Loucy (cell line): ENCODE results near the gene TRMT10B.
A peak's percentile ranks its signal among the peaks of the same experiment; 100 is the strongest.

Experiments used
- H2AFZ ChIP-seq: fragments of 200-600 bp; sonication (generic); 2 replicates; pipeline ENCODE4 v1.6.0; 2016; ENCODE audit warnings: antibody characterized with exemption, mild to moderate bottlenecking, low read length, moderate library complexity
- H3F3A ChIP-seq: fragments of 200-600 bp; 2 replicates; pipeline ENCODE4 v1.6.0; 2016; ENCODE audit warnings: antibody characterized with exemption, low read depth, mild to moderate bottlenecking
- H3K27me3 ChIP-seq: fragments of 200-600 bp; sonication (generic); 2 replicates; pipeline ENCODE4 v1.6.1; 2014; ENCODE audit warnings: low read length, mild to moderate bottlenecking; ENCODE audit not compliant: insufficient read depth, poor library complexity, severe bottlenecking
- H3K36me3 ChIP-seq: fragments of 200-600 bp; sonication (generic); 2 replicates; pipeline ENCODE4 v1.6.1; 2016; ENCODE audit warnings: low read length; ENCODE audit not compliant: insufficient read depth
- H3K4me1 ChIP-seq: fragments of 200-600 bp; sonication (generic); 2 replicates; pipeline ENCODE4 v1.5.1; 2014; ENCODE audit warnings: low read length, mild to moderate bottlenecking; ENCODE audit not compliant: insufficient read depth, poor library complexity, severe bottlenecking
- H3K4me2 ChIP-seq: fragments of 200-600 bp; sonication (generic); 2 replicates; pipeline ENCODE4 v1.6.0; 2014; ENCODE audit warnings: antibody characterized with exemption, low read length, low read depth, mild to moderate bottlenecking; ENCODE audit not compliant: poor library complexity, severe bottlenecking
- H3K4me3 ChIP-seq: fragments of 200-600 bp; sonication (generic); 2 replicates; pipeline ENCODE4 v1.5.1; 2014; ENCODE audit warnings: low read length, mild to moderate bottlenecking, mixed read lengths; ENCODE audit not compliant: poor library complexity, severe bottlenecking
- H3K79me2 ChIP-seq: fragments of 200-600 bp; sonication (generic); 2 replicates; pipeline ENCODE4 v1.6.1; 2014; ENCODE audit warnings: low read length; ENCODE audit not compliant: insufficient read depth
- H3K9ac ChIP-seq: fragments of 200-600 bp; sonication (generic); 2 replicates; pipeline ENCODE4 v1.6.0; 2014; ENCODE audit warnings: mild to moderate bottlenecking, low read depth, low read length, moderate library complexity; ENCODE audit not compliant: poor library complexity, severe bottlenecking
- H3K9me2 ChIP-seq: fragments of 200-600 bp; sonication (generic); replicated peaks from 2 replicates; pipeline ENCODE4 v1.6.1; 2016; ENCODE audit warnings: low read depth, low read length, mixed read lengths
- H3K9me3 ChIP-seq: fragments of 200-600 bp; sonication (generic); 2 replicates; pipeline ENCODE4 v1.6.1; 2014; ENCODE audit warnings: mild to moderate bottlenecking, antibody characterized with exemption, low read length, low read depth; ENCODE audit not compliant: insufficient read depth
- H4K20me1 ChIP-seq: fragments of 200-600 bp; sonication (generic); 2 replicates; pipeline ENCODE4 v1.6.0; 2014; ENCODE audit warnings: antibody characterized with exemption, low read length, mild to moderate bottlenecking; ENCODE audit not compliant: insufficient read depth, poor library complexity, severe bottlenecking
- EZH2phosphoT487 ChIP-seq: fragments of 200-600 bp; IDR thresholded peaks from 2 replicates; pipeline ENCODE4 v1.6.1; 2018; ENCODE audit warnings: antibody characterized with exemption, mild to moderate bottlenecking, moderate library complexity, borderline replicate concordance
- TF ChIP-seq, protein P1 (sequence below): fragments of 200-600 bp; sonication (generic); conservative IDR thresholded peaks from 2 replicates; pipeline ENCODE4 v1.5.1; 2014; ENCODE audit warnings: mild to moderate bottlenecking, antibody characterized with exemption, low read length

Gene TRMT10B

DNA sequence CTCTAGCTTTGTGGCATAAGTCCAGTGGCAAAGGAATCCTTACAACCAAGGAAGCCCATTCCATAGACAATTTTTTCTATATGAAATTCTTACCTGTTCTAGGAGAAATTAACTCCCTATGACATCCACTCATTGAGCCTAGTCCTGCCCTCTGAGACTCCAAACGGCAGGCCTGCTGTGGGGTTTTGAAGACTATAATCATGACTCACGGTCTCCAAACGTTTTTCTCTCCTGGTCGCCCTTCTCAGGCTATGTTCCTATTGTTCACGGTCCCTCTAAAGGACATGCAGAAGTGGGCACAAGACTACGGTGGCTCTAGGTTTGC, 30.6 kb downstream of the TRMT10B start:
- H3K9me3 ChIP-seq: no peaks in the 10 kb centered on the region
- peak overlapping the region; percentile 97 for H3K4me3 ChIP-seq
- no peaks in the 10 kb centered on the region for H3K9me2 ChIP-seq
- H3K4me2 ChIP-seq: peak overlapping the region; percentile 94
- no peak for TF ChIP-seq EZH2phosphoT487
- TF ChIP-seq, protein P1, sequence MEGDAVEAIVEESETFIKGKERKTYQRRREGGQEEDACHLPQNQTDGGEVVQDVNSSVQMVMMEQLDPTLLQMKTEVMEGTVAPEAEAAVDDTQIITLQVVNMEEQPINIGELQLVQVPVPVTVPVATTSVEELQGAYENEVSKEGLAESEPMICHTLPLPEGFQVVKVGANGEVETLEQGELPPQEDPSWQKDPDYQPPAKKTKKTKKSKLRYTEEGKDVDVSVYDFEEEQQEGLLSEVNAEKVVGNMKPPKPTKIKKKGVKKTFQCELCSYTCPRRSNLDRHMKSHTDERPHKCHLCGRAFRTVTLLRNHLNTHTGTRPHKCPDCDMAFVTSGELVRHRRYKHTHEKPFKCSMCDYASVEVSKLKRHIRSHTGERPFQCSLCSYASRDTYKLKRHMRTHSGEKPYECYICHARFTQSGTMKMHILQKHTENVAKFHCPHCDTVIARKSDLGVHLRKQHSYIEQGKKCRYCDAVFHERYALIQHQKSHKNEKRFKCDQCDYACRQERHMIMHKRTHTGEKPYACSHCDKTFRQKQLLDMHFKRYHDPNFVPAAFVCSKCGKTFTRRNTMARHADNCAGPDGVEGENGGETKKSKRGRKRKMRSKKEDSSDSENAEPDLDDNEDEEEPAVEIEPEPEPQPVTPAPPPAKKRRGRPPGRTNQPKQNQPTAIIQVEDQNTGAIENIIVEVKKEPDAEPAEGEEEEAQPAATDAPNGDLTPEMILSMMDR: no peak
- H2AFZ ChIP-seq: peak overlapping the region; percentile 100
- H3K27me3 ChIP-seq: peaks cover 50% of the 10 kb centered on the region
- H3F3A ChIP-seq: no peaks in the 10 kb centered on the region
- peaks cover 52% of the 10 kb centered on the region for H3K79me2 ChIP-seq
- H3K4me1 ChIP-seq: peaks cover 49% of the 10 kb centered on the region
- peaks cover 48% of the 10 kb centered on the region for H4K20me1 ChIP-seq
- H3K36me3 ChIP-seq: peaks cover 23% of the 10 kb centered on the region; the same call in 1 of the 2 replicates
- H3K9ac ChIP-seq: peak overlapping the region; percentile 96

DNA sequence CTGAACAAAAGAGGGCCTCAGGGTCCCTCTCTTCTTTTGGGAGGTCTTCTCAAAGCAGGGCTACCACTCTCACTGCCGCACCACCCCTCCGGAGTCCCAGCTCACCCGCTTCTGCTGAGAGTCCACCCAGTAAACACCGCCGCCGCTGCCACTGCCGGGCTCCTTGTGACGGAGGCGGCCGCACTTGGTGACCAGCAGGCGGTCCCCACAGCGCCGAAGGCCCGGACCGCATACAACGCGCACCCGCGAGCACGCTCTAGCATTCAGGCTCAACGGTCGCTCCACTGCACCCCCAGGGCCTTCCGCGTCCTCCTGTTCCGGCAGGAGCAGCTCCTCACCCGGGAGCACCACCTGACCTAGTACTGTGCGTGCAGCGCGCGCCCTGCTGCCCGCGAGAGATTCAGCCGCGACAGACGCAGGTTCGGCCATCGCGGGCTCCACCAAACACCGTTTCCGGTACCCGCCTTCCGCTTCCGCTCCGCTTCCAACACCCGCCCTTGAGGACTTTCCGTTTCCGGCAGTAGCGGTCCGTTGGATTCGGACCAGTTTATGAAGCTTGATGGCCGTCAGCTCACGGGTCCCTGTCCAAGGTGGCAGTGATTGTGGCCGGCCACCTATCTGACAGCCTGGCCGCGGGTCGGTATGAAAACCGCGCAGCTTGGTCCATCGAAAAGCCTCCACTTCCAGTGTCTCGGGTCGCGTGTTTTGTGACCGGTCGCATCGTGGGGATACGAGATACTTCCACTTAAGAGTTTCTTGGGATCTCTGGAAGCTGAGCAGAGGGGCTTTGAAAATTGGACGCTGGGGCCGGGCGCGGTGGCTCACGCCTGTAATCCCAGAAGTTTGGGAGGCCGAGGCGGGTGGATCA, 31.2 kb downstream of the TRMT10B start, which contains the start of gene EXOSC3:
Gene EXOSC3 (minus strand): TSS at position 449 of the 868 bp plus-strand sequence. CDS start 20 bp downstream, at position 429.
- Histone ChIP-seq H3F3A (no peaks in the 10 kb centered on the region), H3K4me2 (peak within 1 kb of the TSS; percentile 94), H3K79me2 (peaks cover 48% of the 10 kb centered on the region), H3K4me3 (peak within 1 kb of the TSS; percentile 97), H3K9ac (peak within 1 kb of the TSS; percentile 96), H2AFZ (peak within 1 kb of the TSS; percentile 100), H3K9me3 (no peaks in the 10 kb centered on the region), H4K20me1 (peaks cover 44% of the 10 kb centered on the region), H3K36me3 (peaks cover 17% of the 10 kb centered on the region; the same call in 1 of the 2 replicates), H3K9me2 (no peaks in the 10 kb centered on the region), H3K4me1 (peaks cover 43% of the 10 kb centered on the region), H3K27me3 (peaks cover 56% of the 10 kb centered on the region)
- TF ChIP-seq, protein P1: no peak
- TF ChIP-seq EZH2phosphoT487: no peak

DNA sequence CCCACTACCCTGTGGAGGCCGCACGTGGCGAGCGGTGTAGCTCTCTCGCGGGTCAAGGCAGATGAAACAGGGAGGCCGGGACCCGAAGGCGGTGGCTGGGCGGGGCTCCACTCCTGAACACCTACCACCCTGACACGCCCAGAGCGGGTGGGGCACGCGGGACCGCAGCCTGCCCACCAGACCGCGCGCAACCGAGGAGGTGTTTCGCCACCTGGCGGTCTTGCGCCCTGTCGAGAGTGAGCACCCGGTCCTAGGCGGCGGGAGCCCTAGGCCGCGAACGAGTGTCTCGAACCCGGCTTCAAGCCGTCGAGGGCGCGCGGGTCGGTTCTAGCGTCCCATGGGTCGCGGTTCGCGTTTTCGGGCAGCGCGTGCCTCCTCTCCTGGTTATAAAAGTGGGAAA, 33.5 kb downstream of the TRMT10B start:
- no peaks in the 10 kb centered on the region for H3K9me2 ChIP-seq
- TF ChIP-seq EZH2phosphoT487: no peak
- TF ChIP-seq, protein P1: no peak
- H3K4me1 ChIP-seq: peaks cover 27% of the 10 kb centered on the region
- no peaks in the 10 kb centered on the region for H3K9me3 ChIP-seq
- H4K20me1 ChIP-seq: peaks cover 26% of the 10 kb centered on the region
- H3K4me3 ChIP-seq: no peak overlapping the region
- H3K4me2 ChIP-seq: no peak overlapping the region
- no peaks in the 10 kb centered on the region for H3K36me3 ChIP-seq
- H3K79me2 ChIP-seq: peaks cover 26% of the 10 kb centered on the region
- H3K9ac ChIP-seq: no peak overlapping the region
- H3F3A ChIP-seq: no peaks in the 10 kb centered on the region
- H3K27me3 ChIP-seq: peaks cover 78% of the 10 kb centered on the region
- H2AFZ ChIP-seq: no peak overlapping the region
